ENCODE results near the gene KCNG2. TPM values are rescaled to one million over a fixed set of nuclear protein-coding genes. Genes with fewer than 3 reads are reported as not detected.

Gene KCNG2
- total and polyA plus RNA-seq, 2 experiments from 2014 or later = not detected

GRCh38 chr18:79769698-79770500, 27.8 kb upstream of the KCNG2 start:
- Histone ChIP-seq H3K79me2 (no peaks in the 10 kb centered on the region), H3K27ac (no peak overlapping the region), H3K9me2 (replicated peaks; ENCODE audit: insufficient read depth) (no peaks in the 10 kb centered on the region), H3K9me3 (ENCODE audit: low read depth) (no peaks in the 10 kb centered on the region), H3K36me3 (replicated peaks; ENCODE audit: insufficient read depth, low read depth) (no peaks in the 10 kb centered on the region), H4K20me1 (ENCODE audit: insufficient read depth, poor library complexity, severe bottlenecking) (no peaks in the 10 kb centered on the region), H2AFZ (no peak overlapping the region), H3K4me1 (ENCODE audit: insufficient read depth) (no peaks in the 10 kb centered on the region), H3K4me3 (no peak overlapping the region), H3K4me2 (no peak overlapping the region), H3K27me3 (no peaks in the 10 kb centered on the region)
- TF ChIP-seq EZH2phosphoT487 (IDR thresholded peaks at IDR 0.05; ENCODE audit: low read depth, severe bottlenecking, unreplicated experiment) = no peak
- TF ChIP-seq, protein P1, sequence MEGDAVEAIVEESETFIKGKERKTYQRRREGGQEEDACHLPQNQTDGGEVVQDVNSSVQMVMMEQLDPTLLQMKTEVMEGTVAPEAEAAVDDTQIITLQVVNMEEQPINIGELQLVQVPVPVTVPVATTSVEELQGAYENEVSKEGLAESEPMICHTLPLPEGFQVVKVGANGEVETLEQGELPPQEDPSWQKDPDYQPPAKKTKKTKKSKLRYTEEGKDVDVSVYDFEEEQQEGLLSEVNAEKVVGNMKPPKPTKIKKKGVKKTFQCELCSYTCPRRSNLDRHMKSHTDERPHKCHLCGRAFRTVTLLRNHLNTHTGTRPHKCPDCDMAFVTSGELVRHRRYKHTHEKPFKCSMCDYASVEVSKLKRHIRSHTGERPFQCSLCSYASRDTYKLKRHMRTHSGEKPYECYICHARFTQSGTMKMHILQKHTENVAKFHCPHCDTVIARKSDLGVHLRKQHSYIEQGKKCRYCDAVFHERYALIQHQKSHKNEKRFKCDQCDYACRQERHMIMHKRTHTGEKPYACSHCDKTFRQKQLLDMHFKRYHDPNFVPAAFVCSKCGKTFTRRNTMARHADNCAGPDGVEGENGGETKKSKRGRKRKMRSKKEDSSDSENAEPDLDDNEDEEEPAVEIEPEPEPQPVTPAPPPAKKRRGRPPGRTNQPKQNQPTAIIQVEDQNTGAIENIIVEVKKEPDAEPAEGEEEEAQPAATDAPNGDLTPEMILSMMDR (IDR thresholded peaks at IDR 0.05; ENCODE audit: poor library complexity) = no peak
- no peak for TF ChIP-seq EZH2 (IDR thresholded peaks at IDR 0.05; ENCODE audit: borderline replicate concordance)
- WGBS (ENCODE audit: low lambda C conversion rate, missing lambda C conversion rate) = 93% methylated on average over 28 of the region's 31 CpGs
- no peak for DNase-seq (ENCODE audit: low spot score)

- no peak overlapping the region for H2AFZ ChIP-seq
- no peak overlapping the region for H3K4me3 ChIP-seq
- no peaks in the 10 kb centered on the region for H4K20me1 ChIP-seq (ENCODE audit: insufficient read depth, poor library complexity, severe bottlenecking)
- no peaks in the 10 kb centered on the region for H3K9me3 ChIP-seq (ENCODE audit: low read depth)
- no peaks in the 10 kb centered on the region for H3K36me3 ChIP-seq (replicated peaks; ENCODE audit: insufficient read depth, low read depth)
- no peak overlapping the region for H3K27ac ChIP-seq
- no peaks in the 10 kb centered on the region for H3K4me1 ChIP-seq (ENCODE audit: insufficient read depth)
- no peaks in the 10 kb centered on the region for H3K27me3 ChIP-seq
- no peak overlapping the region for H3K4me2 ChIP-seq
- TF ChIP-seq EZH2phosphoT487 (IDR thresholded peaks at IDR 0.05; ENCODE audit: low read depth, severe bottlenecking, unreplicated experiment) (no peak), EZH2 (IDR thresholded peaks at IDR 0.05; ENCODE audit: borderline replicate concordance) (no peak)
- TF ChIP-seq, protein P1 (IDR thresholded peaks at IDR 0.05; ENCODE audit: poor library complexity) = no peak
- 77% methylated on average over 6 of the region's 11 CpGs for WGBS (ENCODE audit: low lambda C conversion rate, missing lambda C conversion rate)
- DNase-seq (ENCODE audit: low spot score) = no peak
- no peaks in the 10 kb centered on the region for H3K9me2 ChIP-seq (replicated peaks; ENCODE audit: insufficient read depth)
- H3K79me2 ChIP-seq = no peaks in the 10 kb centered on the region
These were observed 27.3 kb upstream of the KCNG2 start for GRCh38 chr18:79770501-79770815.

GRCh38 chr18:79770826-79771225, 26.9 kb upstream of the KCNG2 start:
- no peak for TF ChIP-seq EZH2phosphoT487 (IDR thresholded peaks at IDR 0.05; ENCODE audit: low read depth, severe bottlenecking, unreplicated experiment)
- H4K20me1 ChIP-seq (ENCODE audit: insufficient read depth, poor library complexity, severe bottlenecking) = no peaks in the 10 kb centered on the region
- no peaks in the 10 kb centered on the region for H3K9me2 ChIP-seq (replicated peaks; ENCODE audit: insufficient read depth)
- H3K4me1 ChIP-seq (ENCODE audit: insufficient read depth) = no peaks in the 10 kb centered on the region
- no peak overlapping the region for H3K4me3 ChIP-seq
- H3K36me3 ChIP-seq (replicated peaks; ENCODE audit: insufficient read depth, low read depth) = no peaks in the 10 kb centered on the region
- H3K79me2 ChIP-seq = no peaks in the 10 kb centered on the region
- no peaks in the 10 kb centered on the region for H3K9me3 ChIP-seq (ENCODE audit: low read depth)
- H3K4me2 ChIP-seq = no peak overlapping the region
- WGBS (ENCODE audit: low lambda C conversion rate, missing lambda C conversion rate) = 93% methylated on average over 6 of the region's 24 CpGs
- DNase-seq (ENCODE audit: low spot score) = no peak
- H2AFZ ChIP-seq = no peak overlapping the region
- no peak overlapping the region for H3K27ac ChIP-seq
- H3K27me3 ChIP-seq = no peaks in the 10 kb centered on the region

- WGBS (ENCODE audit: low lambda C conversion rate, missing lambda C conversion rate) = 86% methylated on average over 21 of the region's 35 CpGs
These were observed 26.2 kb upstream of the KCNG2 start for GRCh38 chr18:79771446-79772107.

More at GRCh38 chr18:79771446-79772107, 26.2 kb upstream of the KCNG2 start:
- no peak overlapping the region for H2AFZ ChIP-seq
- H4K20me1 ChIP-seq (ENCODE audit: insufficient read depth, poor library complexity, severe bottlenecking) = no peaks in the 10 kb centered on the region
- H3K9me2 ChIP-seq (replicated peaks; ENCODE audit: insufficient read depth) = no peaks in the 10 kb centered on the region
- DNase-seq (ENCODE audit: low spot score) = no peak
- H3K4me3 ChIP-seq = no peak overlapping the region
- H3K4me2 ChIP-seq = no peak overlapping the region
- no peak overlapping the region for H3K27ac ChIP-seq
- TF ChIP-seq EZH2phosphoT487 (IDR thresholded peaks at IDR 0.05; ENCODE audit: low read depth, severe bottlenecking, unreplicated experiment) (no peak), EZH2 (IDR thresholded peaks at IDR 0.05; ENCODE audit: borderline replicate concordance) (no peak)
- TF ChIP-seq, protein P1 (IDR thresholded peaks at IDR 0.05; ENCODE audit: poor library complexity) = no peak
- H3K4me1 ChIP-seq (ENCODE audit: insufficient read depth) = no peaks in the 10 kb centered on the region
- H3K36me3 ChIP-seq (replicated peaks; ENCODE audit: insufficient read depth, low read depth) = no peaks in the 10 kb centered on the region
- no peaks in the 10 kb centered on the region for H3K9me3 ChIP-seq (ENCODE audit: low read depth)
- H3K79me2 ChIP-seq = no peaks in the 10 kb centered on the region
- H3K27me3 ChIP-seq = no peaks in the 10 kb centered on the region
